K562 (cell line): ENCODE measurements around the gene NR1I3. TPM values are rescaled to one million over a fixed set of nuclear protein-coding genes. Genes with fewer than 3 reads are reported as not detected.

Experiments used
- ATAC-seq: fragments of 200-7000 bp; cut with Tn5 transposase; 3 replicates; pipeline ENCODE4 v1.9.1; 2020; ENCODE audit warnings: moderate library complexity
- BruUV-seq: library from RNA; stranded (reverse); fragments of 400-500 nt; replicated peaks from 2 replicates; lab custom pipeline; 2021; lab: Mats Ljungman, UMichigan
- CTCF ChIA-PET: fragments of 300-600 bp; formaldehyde crosslinking; extraction: SDS; loops from one replicate; lab custom pipeline; 2021; ENCODE audit warnings: low intra/inter-chr PET ratio; lab: Yijun Ruan, JAX
- POLR2A ChIA-PET: fragments of 300-600, 350-650 bp; sonication (Branson Sonifier 250); formaldehyde crosslinking; extraction: SDS; loops from one replicate; lab custom pipeline; 2021; ENCODE audit warnings: antibody characterized with exemption, inconsistent platforms; lab: Yijun Ruan, JAX
- DNase-seq, 4 experiments: peaks; one replicate each; pipeline versions ENCODE4 v3.0.0 to v3.0.0-alpha.2; 2011 to 2018; ENCODE audit warnings: low spot score in 3 of 4, mixed read lengths in 3 of 4; ENCODE audit errors: extremely low read depth in 1 of 4
- FAIRE-seq: peaks from 2 replicates; lab custom pipeline; 2011; peaks lifted over from hg19 to GRCh38; lab: Jason Lieb, UNC
- H2AFZ ChIP-seq: 2 replicates; pipeline ENCODE4 v1.6.0; 2011; ENCODE audit warnings: low read depth, low read length, control low read depth, inconsistent platforms
- H3K27ac ChIP-seq: fragments of 200-600 bp; 3 replicates; pipeline ENCODE4 v1.8.0; 2011; ENCODE audit warnings: low read depth, mild to moderate bottlenecking, control low read depth, inconsistent platforms, low read length, moderate library complexity, mixed read lengths; ENCODE audit errors: extremely low read depth
- H3K27me3 ChIP-seq, 2 experiments: fragments of 300-600 bp in 1 of 2; 2 replicates in 1 of 2; 3 replicates in 1 of 2; pipeline versions ENCODE4 v1.6.0 to v1.8.0; 2011; ENCODE audit warnings: inconsistent platforms in 2 of 2, low read length in 2 of 2, mild to moderate bottlenecking in 1 of 2, mixed read lengths in 1 of 2, moderate library complexity in 1 of 2; ENCODE audit not compliant: control insufficient read depth in 2 of 2, insufficient read depth in 2 of 2
- H3K36me3 ChIP-seq: fragments of 300-600 bp; 3 replicates; pipeline ENCODE4 v1.8.0; 2011; ENCODE audit warnings: mild to moderate bottlenecking, low read length, inconsistent platforms; ENCODE audit not compliant: control insufficient read depth, insufficient read depth
- H3K4me1 ChIP-seq, 2 experiments: fragments of 200-600 bp in 1 of 2; replicated peaks in 1 of 2; 2 replicates in 1 of 2; 3 replicates in 1 of 2; pipeline versions ENCODE4 v1.5.1 to v1.8.0; 2011; ENCODE audit warnings: inconsistent platforms in 2 of 2, low read length in 2 of 2, mild to moderate bottlenecking in 1 of 2, mixed read lengths in 1 of 2, moderate library complexity in 1 of 2; ENCODE audit not compliant: control insufficient read depth in 2 of 2, insufficient read depth in 2 of 2
- H3K4me2 ChIP-seq: 2 replicates; pipeline ENCODE4 v1.6.1; 2011; ENCODE audit warnings: low read length, control low read depth, inconsistent platforms, mixed read lengths; ENCODE audit not compliant: insufficient read depth
- H3K4me3 ChIP-seq: fragments of 200-600 bp; sonication (generic), shearing (Covaris generic); 2 replicates; pipeline ENCODE4 v1.5.1; 2016; ENCODE audit warnings: control low read depth, inconsistent platforms
- H3K79me2 ChIP-seq: fragments of 200-600 bp; 3 replicates; pipeline ENCODE4 v1.8.0; 2011; ENCODE audit warnings: low read length, inconsistent platforms; ENCODE audit not compliant: control insufficient read depth, insufficient read depth
- H3K9ac ChIP-seq, 2 experiments: 2 replicates each; pipeline versions ENCODE4 v1.6.0 to v1.6.1; 2011; ENCODE audit warnings: low read depth in 2 of 2, low read length in 2 of 2, control low read depth in 1 of 2, inconsistent platforms in 1 of 2, mild to moderate bottlenecking in 1 of 2, mixed read lengths in 1 of 2; ENCODE audit not compliant: insufficient read depth in 1 of 2
- H3K9me1 ChIP-seq: one replicate; pipeline ENCODE4 v1.6.0; 2011; ENCODE audit warnings: inconsistent platforms, mild to moderate bottlenecking, low read length, moderate library complexity; ENCODE audit not compliant: control insufficient read depth, insufficient read depth
- H3K9me3 ChIP-seq: replicated peaks from 2 replicates; pipeline ENCODE4 v1.5.1; 2011; ENCODE audit warnings: low read depth, low read length, inconsistent platforms; ENCODE audit not compliant: control insufficient read depth, insufficient read depth
- H4K20me1 ChIP-seq: replicated peaks from 2 replicates; pipeline ENCODE4 v1.6.1; 2011; ENCODE audit warnings: low read length, inconsistent platforms, mixed read lengths; ENCODE audit not compliant: control insufficient read depth, insufficient read depth
- BRD9 ChIP-seq: fragments of 450-650 bp; IDR thresholded peaks from 2 replicates; pipeline ENCODE4 v1.6.1; 2018; ENCODE audit warnings: low read depth; ENCODE audit not compliant: partially characterized antibody
- CBFA2T2 ChIP-seq: fragments of 450-650 bp; conservative IDR thresholded peaks from 2 replicates; pipeline ENCODE4 v1.6.1; 2017; ENCODE audit warnings: mild to moderate bottlenecking
- CUX1 ChIP-seq: fragments of 200-800 bp; sonication (Bioruptor generic); IDR thresholded peaks from 2 replicates; pipeline ENCODE4 v1.6.1; 2016; ENCODE audit warnings: missing genetic modification characterization, missing compliant biosample characterization
- HDAC6 ChIP-seq: IDR thresholded peaks from 2 replicates; pipeline ENCODE4 v1.6.1; 2012; ENCODE audit warnings: low read depth, mild to moderate bottlenecking, control low read depth, inconsistent platforms, low read length, moderate library complexity
- MED1 ChIP-seq: sonication (generic); formaldehyde crosslinking; IDR thresholded peaks from 2 replicates; pipeline ENCODE4 v1.8.1; 2023; ENCODE audit warnings: missing genetic modification reagents, borderline replicate concordance
- MEF2A ChIP-seq: IDR thresholded peaks from 2 replicates; pipeline ENCODE4 v1.6.1; 2011; ENCODE audit warnings: low read depth, mild to moderate bottlenecking, low read length, moderate library complexity; ENCODE audit not compliant: control insufficient read depth
- MEF2D ChIP-seq: conservative IDR thresholded peaks from 2 replicates; pipeline ENCODE4 v1.6.1; 2016; ENCODE audit warnings: low read depth, missing genetic modification characterization, missing compliant biosample characterization
- ZBTB8A ChIP-seq: fragments of 450-650 bp; IDR thresholded peaks from 2 replicates; pipeline ENCODE4 v1.6.1; 2018; ENCODE audit warnings: mild to moderate bottlenecking, moderate library complexity; ENCODE audit not compliant: partially characterized antibody
- ZEB2 ChIP-seq: fragments of 450-650 bp; IDR thresholded peaks from 2 replicates; pipeline ENCODE4 v1.6.1; 2016
- ZFP36 ChIP-seq: fragments of 150-350 bp; IDR thresholded peaks from 2 replicates; pipeline ENCODE4 v1.6.1; 2018; ENCODE audit warnings: low read length, low read depth; ENCODE audit not compliant: partially characterized antibody
- ZNF586 ChIP-seq: fragments of 450-650 bp; formaldehyde crosslinking; conservative IDR thresholded peaks from 2 replicates; pipeline ENCODE4 v1.4.0; 2020; ENCODE audit warnings: mild to moderate bottlenecking, moderate library complexity
- ZNF589 ChIP-seq: fragments of 200-800 bp; sonication (Bioruptor generic); IDR thresholded peaks from 2 replicates; pipeline ENCODE4 v1.6.1; 2016; ENCODE audit warnings: low read depth, missing genetic modification characterization, missing compliant biosample characterization
- WGBS: fragments of 100-300 bp; shearing (Covaris generic); methylation state at CpG from one replicate; pipeline ENCODE4 v1.1.6; 2016; ENCODE audit warnings: low coverage, mixed read lengths; ENCODE audit not compliant: insufficient coverage; ENCODE audit errors: missing lambda C conversion rate; 5-methylcytosine and 5-hydroxymethylcytosine counted together
- in situ Hi-C: fragments of 300-500 bp; cut with MboI; formaldehyde crosslinking; loops from 4 replicates; pipeline ENCODE4 v1.15.0; 2018; ENCODE audit warnings: inconsistent platforms, mixed read lengths
- intact Hi-C: fragments of 100-400 bp; cut with micrococcal nuclease; formaldehyde crosslinking; loops from 2 replicates; pipeline ENCODE4 v1.14.2; 2022
- polyA plus RNA-seq, 8 experiments: library from polyadenylated mRNA; depleted of rRNA in 4 of 8; stranded (reverse) in 5 of 8; unstranded in 3 of 8; fragments of >200 nt; fragmentation: Nextera tagmentation in 2 of 8; fragmentation: Illumina TruSeq in 1 of 8; extraction: Ambion mirVana in 2 of 8; extraction: Trizol in 1 of 8; gene quantifications; 2 replicates each; pipeline versions ENCODE4 v1.2.1 to v1.2.3, GENCODE V29; 2011 to 2014; ENCODE audit warnings: inconsistent platforms in 1 of 8, missing spikeins in 1 of 8
- total RNA-seq, 7 experiments: library from RNA; depleted of rRNA in 6 of 7; stranded (reverse); fragments of >200 nt in 6 of 7; fragmentation: Illumina TruSeq in 2 of 7; extraction: Trizol in 2 of 7; gene quantifications; 2 replicates each; pipeline versions ENCODE4 v1.2.1 to v1.2.3, GENCODE V29; 2011 to 2021; ENCODE audit warnings: low replicate concordance in 1 of 7
- TF ChIP-seq, protein P1 (sequence below): fragments of 250-450 bp; sonication (Bioruptor Pico); IDR thresholded peaks from 2 replicates; pipeline ENCODE4 v1.8.0; 2022; ENCODE audit warnings: inconsistent platforms, mild to moderate bottlenecking, moderate library complexity, borderline replicate concordance

Gene NR1I3
- total and polyA plus RNA-seq, 9 of the 15 experiments (the other 6 are each of a cell fraction or from before 2014, with no cell fraction given), result 0.11 TPM; not detected in 8

DNA sequence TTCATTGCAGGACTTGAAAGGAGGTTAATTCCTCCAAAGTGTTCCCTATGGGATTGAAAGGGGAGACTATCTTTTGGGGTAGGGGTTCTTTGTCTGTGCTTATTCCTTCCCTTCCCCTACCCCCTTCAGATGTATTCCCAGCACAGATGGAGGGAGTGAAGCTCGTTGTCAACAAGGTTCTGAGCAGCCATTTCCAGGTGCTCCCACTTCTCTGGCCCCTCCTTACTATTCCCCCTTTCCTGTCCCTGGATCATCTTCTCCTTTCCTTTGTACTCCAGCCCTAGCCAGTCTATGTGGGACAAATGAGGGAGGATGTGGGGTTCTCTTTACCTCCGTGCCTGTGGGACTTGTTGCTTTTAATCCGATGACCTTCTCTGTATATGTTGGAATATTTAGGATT lies 11.2 kb downstream of the NR1I3 start:
- peak overlapping the region; percentile 87 for H2AFZ ChIP-seq
- in situ Hi-C loops, result loop anchor here (5.0 kb wide), 1 partner anchor 156 kb away; no protein-coding TSS in a partner anchor
- H3K27ac ChIP-seq, result peak overlapping the region; percentile 79
- FAIRE-seq, result no peak
- H3K36me3 ChIP-seq, result peaks cover 37% of the 10 kb centered on the region
- H3K27me3 ChIP-seq, result no peaks in the 10 kb centered on the region
- intact Hi-C loops, result loop anchor here (2.0 to 5.0 kb wide), 4 partner anchors 64 to 156 kb away; partner anchors contain the start of gene CFAP126
- no peaks in the 10 kb centered on the region for H3K9me1 ChIP-seq
- peak overlapping the region; percentile 70 for H3K4me3 ChIP-seq
- ChIA-PET POLR2A (interaction anchor here (0.6 to 2.1 kb wide), 4 partner anchors 12 to 122 kb away, joined by 3 to 7 read pairs (median 3); partner anchors contain the start of gene SDHC), CTCF (interaction anchor here (0.7 to 1.1 kb wide), 4 partner anchors 65 to 155 kb away, joined by 3 to 7 read pairs (median 6); no protein-coding TSS in a partner anchor)
- H3K4me2 ChIP-seq, result peak overlapping the region; percentile 97
- peaks cover 15 to 16% of the 10 kb centered on the region in 2 experiments; a peak in 3 of 5 replicates for H3K4me1 ChIP-seq
- no TSS peak for BruUV-seq
- WGBS, result 0% methylated on average over 3 of the region's 3 CpGs
- no peaks in the 10 kb centered on the region for H4K20me1 ChIP-seq
- H3K9me3 ChIP-seq, result no peaks in the 10 kb centered on the region
- ATAC-seq, result peak; percentile 2; the same call in 2 of the 3 replicates
- DNase-seq, result peak in 3 of 4 experiments; percentile 27 to 40 (median 35)
- H3K79me2 ChIP-seq, result peaks cover 19% of the 10 kb centered on the region
- peak overlapping the region; percentile 76 to 93 for H3K9ac ChIP-seq
- TF ChIP-seq MED1 (CRISPR knock-in tag) (no peak), MEF2D (tag) (no peak), MEF2A (no peak), CUX1 (no peak), CBFA2T2 (no peak), HDAC6 (no peak), BRD9 (peak; percentile 44), ZNF589 (CRISPR knock-in tag) (0 out of 2 replicates have a peak, but pooled peaks have one; percentile 6), ZFP36 (no peak), ZBTB8A (no peak), ZNF586 (CRISPR knock-in tag) (no peak), ZEB2 (no peak)
- TF ChIP-seq, protein P1, sequence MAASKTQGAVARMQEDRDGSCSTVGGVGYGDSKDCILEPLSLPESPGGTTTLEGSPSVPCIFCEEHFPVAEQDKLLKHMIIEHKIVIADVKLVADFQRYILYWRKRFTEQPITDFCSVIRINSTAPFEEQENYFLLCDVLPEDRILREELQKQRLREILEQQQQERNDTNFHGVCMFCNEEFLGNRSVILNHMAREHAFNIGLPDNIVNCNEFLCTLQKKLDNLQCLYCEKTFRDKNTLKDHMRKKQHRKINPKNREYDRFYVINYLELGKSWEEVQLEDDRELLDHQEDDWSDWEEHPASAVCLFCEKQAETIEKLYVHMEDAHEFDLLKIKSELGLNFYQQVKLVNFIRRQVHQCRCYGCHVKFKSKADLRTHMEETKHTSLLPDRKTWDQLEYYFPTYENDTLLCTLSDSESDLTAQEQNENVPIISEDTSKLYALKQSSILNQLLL (CRISPR knock-in tag), result no peak
